ENCODE data around the gene CHI3L2. TPM values are rescaled to one million over a fixed set of nuclear protein-coding genes. Genes with fewer than 3 reads are reported as not detected.

CHI3L2 gene
- total and polyA plus RNA-seq, 10 of the 15 experiments (the other 5 are each of a cell fraction or from before 2014, with no cell fraction given) = 37.1 to 508 (median 98.3) TPM

DNA sequence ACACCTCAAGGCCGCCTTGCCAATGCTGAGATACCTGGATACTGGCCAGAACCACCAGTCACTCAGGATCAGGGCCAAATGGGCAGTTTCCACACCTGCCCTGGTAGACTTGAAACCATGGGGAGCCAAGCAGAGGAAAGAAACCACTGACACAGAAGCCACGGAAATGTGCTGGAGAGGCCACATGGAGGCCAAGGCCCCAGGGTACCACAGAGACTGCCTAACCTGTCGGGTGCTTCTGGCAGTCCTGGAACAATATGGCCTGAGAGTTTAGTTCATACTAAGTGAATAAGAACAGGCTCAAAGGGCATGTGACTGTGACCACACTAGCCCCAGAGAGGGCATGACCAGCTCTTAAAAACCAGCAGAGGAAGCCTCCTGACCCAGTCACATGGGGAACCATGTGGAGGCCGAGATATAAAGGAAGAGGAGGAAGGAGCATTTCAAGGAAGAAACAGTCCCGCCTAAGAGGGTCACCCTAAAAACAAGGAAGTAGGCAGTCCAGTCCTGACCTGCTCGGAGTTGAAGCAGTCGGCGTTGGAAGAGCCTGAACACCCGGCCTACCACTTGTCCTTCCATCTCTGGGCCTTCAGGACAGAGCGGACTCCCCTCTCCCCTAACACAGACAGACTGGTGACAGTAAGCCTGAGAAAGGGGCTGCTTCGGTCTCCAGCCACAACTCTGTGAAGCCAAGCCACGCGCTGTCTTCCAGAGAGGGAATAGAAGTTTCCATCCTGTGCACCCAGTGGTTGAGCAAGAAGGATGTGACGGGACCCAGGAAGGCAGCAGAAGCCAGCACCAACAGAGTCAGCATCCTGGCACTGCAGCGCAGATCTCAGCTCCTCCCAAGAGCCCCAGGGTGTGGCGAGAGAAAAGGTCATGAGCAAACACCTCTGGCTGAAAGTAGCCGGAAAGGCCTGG lies 27.4 kb upstream of the CHI3L2 start, which contains the start of gene DENND2D (continued):
- TF ChIP-seq, protein P1, sequence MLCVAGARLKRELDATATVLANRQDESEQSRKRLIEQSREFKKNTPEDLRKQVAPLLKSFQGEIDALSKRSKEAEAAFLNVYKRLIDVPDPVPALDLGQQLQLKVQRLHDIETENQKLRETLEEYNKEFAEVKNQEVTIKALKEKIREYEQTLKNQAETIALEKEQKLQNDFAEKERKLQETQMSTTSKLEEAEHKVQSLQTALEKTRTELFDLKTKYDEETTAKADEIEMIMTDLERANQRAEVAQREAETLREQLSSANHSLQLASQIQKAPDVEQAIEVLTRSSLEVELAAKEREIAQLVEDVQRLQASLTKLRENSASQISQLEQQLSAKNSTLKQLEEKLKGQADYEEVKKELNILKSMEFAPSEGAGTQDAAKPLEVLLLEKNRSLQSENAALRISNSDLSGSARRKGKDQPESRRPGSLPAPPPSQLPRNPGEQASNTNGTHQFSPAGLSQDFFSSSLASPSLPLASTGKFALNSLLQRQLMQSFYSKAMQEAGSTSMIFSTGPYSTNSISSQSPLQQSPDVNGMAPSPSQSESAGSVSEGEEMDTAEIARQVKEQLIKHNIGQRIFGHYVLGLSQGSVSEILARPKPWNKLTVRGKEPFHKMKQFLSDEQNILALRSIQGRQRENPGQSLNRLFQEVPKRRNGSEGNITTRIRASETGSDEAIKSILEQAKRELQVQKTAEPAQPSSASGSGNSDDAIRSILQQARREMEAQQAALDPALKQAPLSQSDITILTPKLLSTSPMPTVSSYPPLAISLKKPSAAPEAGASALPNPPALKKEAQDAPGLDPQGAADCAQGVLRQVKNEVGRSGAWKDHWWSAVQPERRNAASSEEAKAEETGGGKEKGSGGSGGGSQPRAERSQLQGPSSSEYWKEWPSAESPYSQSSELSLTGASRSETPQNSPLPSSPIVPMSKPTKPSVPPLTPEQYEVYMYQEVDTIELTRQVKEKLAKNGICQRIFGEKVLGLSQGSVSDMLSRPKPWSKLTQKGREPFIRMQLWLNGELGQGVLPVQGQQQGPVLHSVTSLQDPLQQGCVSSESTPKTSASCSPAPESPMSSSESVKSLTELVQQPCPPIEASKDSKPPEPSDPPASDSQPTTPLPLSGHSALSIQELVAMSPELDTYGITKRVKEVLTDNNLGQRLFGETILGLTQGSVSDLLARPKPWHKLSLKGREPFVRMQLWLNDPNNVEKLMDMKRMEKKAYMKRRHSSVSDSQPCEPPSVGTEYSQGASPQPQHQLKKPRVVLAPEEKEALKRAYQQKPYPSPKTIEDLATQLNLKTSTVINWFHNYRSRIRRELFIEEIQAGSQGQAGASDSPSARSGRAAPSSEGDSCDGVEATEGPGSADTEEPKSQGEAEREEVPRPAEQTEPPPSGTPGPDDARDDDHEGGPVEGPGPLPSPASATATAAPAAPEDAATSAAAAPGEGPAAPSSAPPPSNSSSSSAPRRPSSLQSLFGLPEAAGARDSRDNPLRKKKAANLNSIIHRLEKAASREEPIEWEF (IDR thresholded peaks at IDR 0.05; ENCODE audit: insufficient replicate concordance, low read depth, low read length) = no peak
- TF ChIP-seq SREBF1 (IDR thresholded peaks at IDR 0.05; ENCODE audit: low read length) (no peak), SREBF2 (IDR thresholded peaks at IDR 0.05; ENCODE audit: low read length) (no peak), BACH1 (IDR thresholded peaks at IDR 0.05; ENCODE audit: borderline replicate concordance) (peak; percentile 3; the same call in 1 of the 2 replicates), SMC3 (IDR thresholded peaks at IDR 0.05; ENCODE audit: borderline replicate concordance, low read length) (no peak), CHD4 (IDR thresholded peaks at IDR 0.05) (no peak), TCF7 (IDR thresholded peaks at IDR 0.05; ENCODE audit: borderline replicate concordance) (no peak), PAX5 (IDR thresholded peaks at IDR 0.05; ENCODE audit: borderline replicate concordance, low read depth, low read length) (no peak), GABPA (IDR thresholded peaks at IDR 0.05; ENCODE audit: low read depth) (no peak), DPF2 (IDR thresholded peaks at IDR 0.05) (peak; percentile 49; the same call in 1 of the 2 replicates), SIX5 (IDR thresholded peaks at IDR 0.05; ENCODE audit: low read depth, low read length, severe bottlenecking) (no peak), PAX8 (IDR thresholded peaks at IDR 0.05) (0 out of 2 replicates have a peak, but pooled peaks have one; percentile 46), KLF5 (IDR thresholded peaks at IDR 0.05; ENCODE audit: partially characterized antibody) (peak; percentile 83), BHLHE40 (IDR thresholded peaks at IDR 0.05; ENCODE audit: borderline replicate concordance in 1 of 2, low read depth in 2 of 2, low read length in 1 of 2) (peak; percentile 79 to 90), RELA (IDR thresholded peaks at IDR 0.05; ENCODE audit: borderline replicate concordance, partially characterized antibody) (no peak)
- TF ChIP-seq, protein P2, sequence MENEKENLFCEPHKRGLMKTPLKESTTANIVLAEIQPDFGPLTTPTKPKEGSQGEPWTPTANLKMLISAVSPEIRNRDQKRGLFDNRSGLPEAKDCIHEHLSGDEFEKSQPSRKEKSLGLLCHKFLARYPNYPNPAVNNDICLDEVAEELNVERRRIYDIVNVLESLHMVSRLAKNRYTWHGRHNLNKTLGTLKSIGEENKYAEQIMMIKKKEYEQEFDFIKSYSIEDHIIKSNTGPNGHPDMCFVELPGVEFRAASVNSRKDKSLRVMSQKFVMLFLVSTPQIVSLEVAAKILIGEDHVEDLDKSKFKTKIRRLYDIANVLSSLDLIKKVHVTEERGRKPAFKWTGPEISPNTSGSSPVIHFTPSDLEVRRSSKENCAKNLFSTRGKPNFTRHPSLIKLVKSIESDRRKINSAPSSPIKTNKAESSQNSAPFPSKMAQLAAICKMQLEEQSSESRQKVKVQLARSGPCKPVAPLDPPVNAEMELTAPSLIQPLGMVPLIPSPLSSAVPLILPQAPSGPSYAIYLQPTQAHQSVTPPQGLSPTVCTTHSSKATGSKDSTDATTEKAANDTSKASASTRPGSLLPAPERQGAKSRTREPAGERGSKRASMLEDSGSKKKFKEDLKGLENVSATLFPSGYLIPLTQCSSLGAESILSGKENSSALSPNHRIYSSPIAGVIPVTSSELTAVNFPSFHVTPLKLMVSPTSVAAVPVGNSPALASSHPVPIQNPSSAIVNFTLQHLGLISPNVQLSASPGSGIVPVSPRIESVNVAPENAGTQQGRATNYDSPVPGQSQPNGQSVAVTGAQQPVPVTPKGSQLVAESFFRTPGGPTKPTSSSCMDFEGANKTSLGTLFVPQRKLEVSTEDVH (IDR thresholded peaks at IDR 0.05; ENCODE audit: low read depth, partially characterized antibody) = no peak
- TF ChIP-seq, protein P3, sequence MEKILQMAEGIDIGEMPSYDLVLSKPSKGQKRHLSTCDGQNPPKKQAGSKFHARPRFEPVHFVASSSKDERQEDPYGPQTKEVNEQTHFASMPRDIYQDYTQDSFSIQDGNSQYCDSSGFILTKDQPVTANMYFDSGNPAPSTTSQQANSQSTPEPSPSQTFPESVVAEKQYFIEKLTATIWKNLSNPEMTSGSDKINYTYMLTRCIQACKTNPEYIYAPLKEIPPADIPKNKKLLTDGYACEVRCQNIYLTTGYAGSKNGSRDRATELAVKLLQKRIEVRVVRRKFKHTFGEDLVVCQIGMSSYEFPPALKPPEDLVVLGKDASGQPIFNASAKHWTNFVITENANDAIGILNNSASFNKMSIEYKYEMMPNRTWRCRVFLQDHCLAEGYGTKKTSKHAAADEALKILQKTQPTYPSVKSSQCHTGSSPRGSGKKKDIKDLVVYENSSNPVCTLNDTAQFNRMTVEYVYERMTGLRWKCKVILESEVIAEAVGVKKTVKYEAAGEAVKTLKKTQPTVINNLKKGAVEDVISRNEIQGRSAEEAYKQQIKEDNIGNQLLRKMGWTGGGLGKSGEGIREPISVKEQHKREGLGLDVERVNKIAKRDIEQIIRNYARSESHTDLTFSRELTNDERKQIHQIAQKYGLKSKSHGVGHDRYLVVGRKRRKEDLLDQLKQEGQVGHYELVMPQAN (conservative IDR thresholded peaks at IDR 0.05) = peak; percentile 34; the same call in 1 of the 2 replicates

Measured in GM12878 (cell line).